Stimulated activated CD4-positive, alpha-beta T cell treated with anti-CD3 and anti-CD28 coated beads, Interleukin-4, amount 100 ng/mL, for 1 hour (primary cell): ENCODE data around the gene CD4.

Experiments
- DNase-seq: peaks from one replicate; pipeline ENCODE4 v3.0.0-alpha.2; 2020

The CD4 gene

GRCh38 chr12:6829536-6830220, 40.4 kb downstream of the CD4 start:
- no peak for DNase-seq

GRCh38 chr12:6830286-6830890, 41.1 kb downstream of the CD4 start:
- DNase-seq = no peak

GRCh38 chr12:6830999-6831398, 41.7 kb downstream of the CD4 start:
- no peak for DNase-seq

GRCh38 chr12:6831450-6831995, 42.2 kb downstream of the CD4 start:
- DNase-seq = no peak

GRCh38 chr12:6832125-6832524, 42.8 kb downstream of the CD4 start:
- no peak for DNase-seq

- DNase-seq = no peak
Observed at GRCh38 chr12:6833189-6833890, 44.0 kb downstream of the CD4 start.

GRCh38 chr12:6834254-6834653, 44.9 kb downstream of the CD4 start:
- DNase-seq = no peak

GRCh38 chr12:6834873-6835272, 45.5 kb downstream of the CD4 start:
- DNase-seq = no peak

- DNase-seq = no peak
Observed at GRCh38 chr12:6836851-6837250, 47.5 kb downstream of the CD4 start.

GRCh38 chr12:6837370-6838060, 48.2 kb downstream of the CD4 start:
- no peak for DNase-seq

GRCh38 chr12:6838854-6839253, 49.5 kb downstream of the CD4 start:
- DNase-seq = no peak

GRCh38 chr12:6839482-6840201, 50.3 kb downstream of the CD4 start:
- no peak for DNase-seq

GRCh38 chr12:6840330-6840729, 51.0 kb downstream of the CD4 start:
- no peak for DNase-seq

GRCh38 chr12:6840761-6841515, 51.6 kb downstream of the CD4 start, which contains the start of gene GNB3:
Gene GNB3, plus strand, starts transcription at chr12:6840925. Its CDS starts 363 bp downstream, at chr12:6841288.
- no peak for DNase-seq

- no peak for DNase-seq
Observed at GRCh38 chr12:6842075-6842474, 52.7 kb downstream of the CD4 start.

- DNase-seq = no peak
Observed at GRCh38 chr12:6843118-6843902, 54.0 kb downstream of the CD4 start.

- DNase-seq = no peak
Observed at GRCh38 chr12:6845395-6845794, 56.1 kb downstream of the CD4 start.

GRCh38 chr12:6846316-6846869, 57.1 kb downstream of the CD4 start:
- DNase-seq = no peak

- DNase-seq = no peak
Observed at GRCh38 chr12:6847676-6848075, 58.3 kb downstream of the CD4 start.

- no peak for DNase-seq
Observed at GRCh38 chr12:6849427-6849826, 60.1 kb downstream of the CD4 start.
